ENCODE results near the gene TRAPPC8. TPM values are rescaled to one million over a fixed set of nuclear protein-coding genes. Genes with fewer than 3 reads are reported as not detected.

The TRAPPC8 gene
- total RNA-seq, 1 donor from 2014 or later, result 51.5 TPM

- no peak overlapping the region for H3K27ac ChIP-seq
- H3K79me2 ChIP-seq (ENCODE audit: low read depth), result no peaks in the 10 kb centered on the region
- H3K27me3 ChIP-seq, result no peaks in the 10 kb centered on the region
- H3K4me3 ChIP-seq, result no peak overlapping the region
- H3K36me3 Mint-ChIP-seq, result no peaks in the 10 kb centered on the region
- H3F3A ChIP-seq (ENCODE audit: low read depth), result peaks cover 6% of the 10 kb centered on the region
- H2AFZ ChIP-seq (replicated peaks), result peak overlapping the region; percentile 96
- no peak overlapping the region for H3K9ac ChIP-seq
- H3K4me3 Mint-ChIP-seq, result no peak overlapping the region
- no peak for DNase-seq (ENCODE audit: low spot score)
- H3K4me1 ChIP-seq, result peaks cover 14% of the 10 kb centered on the region
- H3K9me3 ChIP-seq (ENCODE audit: low read depth), result no peaks in the 10 kb centered on the region
- H3K27ac Mint-ChIP-seq, result no peak overlapping the region
- no peaks in the 10 kb centered on the region for H4K20me1 ChIP-seq (ENCODE audit: low read depth)
- no peaks in the 10 kb centered on the region for H3K27me3 Mint-ChIP-seq (ENCODE audit: insufficient read depth, low read depth)
- no peaks in the 10 kb centered on the region for H3K36me3 ChIP-seq
- peaks cover 32% of the 10 kb centered on the region for H3K9me3 Mint-ChIP-seq
- TF ChIP-seq, protein P1, sequence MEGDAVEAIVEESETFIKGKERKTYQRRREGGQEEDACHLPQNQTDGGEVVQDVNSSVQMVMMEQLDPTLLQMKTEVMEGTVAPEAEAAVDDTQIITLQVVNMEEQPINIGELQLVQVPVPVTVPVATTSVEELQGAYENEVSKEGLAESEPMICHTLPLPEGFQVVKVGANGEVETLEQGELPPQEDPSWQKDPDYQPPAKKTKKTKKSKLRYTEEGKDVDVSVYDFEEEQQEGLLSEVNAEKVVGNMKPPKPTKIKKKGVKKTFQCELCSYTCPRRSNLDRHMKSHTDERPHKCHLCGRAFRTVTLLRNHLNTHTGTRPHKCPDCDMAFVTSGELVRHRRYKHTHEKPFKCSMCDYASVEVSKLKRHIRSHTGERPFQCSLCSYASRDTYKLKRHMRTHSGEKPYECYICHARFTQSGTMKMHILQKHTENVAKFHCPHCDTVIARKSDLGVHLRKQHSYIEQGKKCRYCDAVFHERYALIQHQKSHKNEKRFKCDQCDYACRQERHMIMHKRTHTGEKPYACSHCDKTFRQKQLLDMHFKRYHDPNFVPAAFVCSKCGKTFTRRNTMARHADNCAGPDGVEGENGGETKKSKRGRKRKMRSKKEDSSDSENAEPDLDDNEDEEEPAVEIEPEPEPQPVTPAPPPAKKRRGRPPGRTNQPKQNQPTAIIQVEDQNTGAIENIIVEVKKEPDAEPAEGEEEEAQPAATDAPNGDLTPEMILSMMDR (IDR thresholded peaks at IDR 0.05), result no peak
- TF ChIP-seq EZH2phosphoT487 (IDR thresholded peaks at IDR 0.05), result no peak
- no peak for TF ChIP-seq EZH2 (IDR thresholded peaks at IDR 0.05)
- H3K4me1 Mint-ChIP-seq, result no peaks in the 10 kb centered on the region
- H3K4me2 ChIP-seq, result no peak overlapping the region
Observed at GRCh38 chr18:31978616-31979015, 35.7 kb upstream of the TRAPPC8 start.

GRCh38 chr18:31977270-31977872 is 34.4 kb upstream of the TRAPPC8 start:
- no peak overlapping the region for H3K27ac Mint-ChIP-seq
- no peak overlapping the region for H3K4me3 Mint-ChIP-seq
- peaks cover 38% of the 10 kb centered on the region for H3K9me3 Mint-ChIP-seq
- no peaks in the 10 kb centered on the region for H3K36me3 ChIP-seq
- TF ChIP-seq EZH2phosphoT487 (IDR thresholded peaks at IDR 0.05) (no peak), EZH2 (IDR thresholded peaks at IDR 0.05) (no peak)
- TF ChIP-seq, protein P1 (IDR thresholded peaks at IDR 0.05), result peak; percentile 89
- peaks cover 14% of the 10 kb centered on the region for H3K4me1 ChIP-seq
- peak overlapping the region; percentile 96 for H2AFZ ChIP-seq (replicated peaks)
- H3K9ac ChIP-seq, result no peak overlapping the region
- peaks cover 6% of the 10 kb centered on the region for H3F3A ChIP-seq (ENCODE audit: low read depth)
- H3K79me2 ChIP-seq (ENCODE audit: low read depth), result no peaks in the 10 kb centered on the region
- H3K9me3 ChIP-seq (ENCODE audit: low read depth), result no peaks in the 10 kb centered on the region
- no peaks in the 10 kb centered on the region for H3K36me3 Mint-ChIP-seq
- no peaks in the 10 kb centered on the region for H3K27me3 ChIP-seq
- no peak overlapping the region for H3K27ac ChIP-seq
- no peaks in the 10 kb centered on the region for H3K4me1 Mint-ChIP-seq
- no peaks in the 10 kb centered on the region for H3K27me3 Mint-ChIP-seq (ENCODE audit: insufficient read depth, low read depth)
- peak overlapping the region; percentile 24 for H3K4me3 ChIP-seq
- H4K20me1 ChIP-seq (ENCODE audit: low read depth), result no peaks in the 10 kb centered on the region
- peak; percentile 85 for DNase-seq (ENCODE audit: low spot score)
- H3K4me2 ChIP-seq, result peak overlapping the region; percentile 60

GRCh38 chr18:31976242-31976641 is 33.3 kb upstream of the TRAPPC8 start:
- no peak for TF ChIP-seq EZH2phosphoT487 (IDR thresholded peaks at IDR 0.05)
- no peak for TF ChIP-seq EZH2 (IDR thresholded peaks at IDR 0.05)
- TF ChIP-seq, protein P1 (IDR thresholded peaks at IDR 0.05), result no peak
- Mint-ChIP-seq H3K9me3 (peaks cover 38% of the 10 kb centered on the region), H3K36me3 (no peaks in the 10 kb centered on the region), H3K27me3 (ENCODE audit: insufficient read depth, low read depth) (no peaks in the 10 kb centered on the region), H3K4me3 (no peak overlapping the region), H3K4me1 (no peaks in the 10 kb centered on the region), H3K27ac (no peak overlapping the region)
- H3K4me2 ChIP-seq, result no peak overlapping the region
- no peaks in the 10 kb centered on the region for H3K36me3 ChIP-seq
- peak overlapping the region; percentile 96 for H2AFZ ChIP-seq (replicated peaks)
- no peak overlapping the region for H3K4me3 ChIP-seq
- no peak overlapping the region for H3K27ac ChIP-seq
- H3K4me1 ChIP-seq, result peaks cover 14% of the 10 kb centered on the region
- no peak for DNase-seq (ENCODE audit: low spot score)
- peaks cover 6% of the 10 kb centered on the region for H3F3A ChIP-seq (ENCODE audit: low read depth)
- H3K27me3 ChIP-seq, result no peaks in the 10 kb centered on the region
- H4K20me1 ChIP-seq (ENCODE audit: low read depth), result no peaks in the 10 kb centered on the region
- H3K9me3 ChIP-seq (ENCODE audit: low read depth), result no peaks in the 10 kb centered on the region
- no peaks in the 10 kb centered on the region for H3K79me2 ChIP-seq (ENCODE audit: low read depth)
- no peak overlapping the region for H3K9ac ChIP-seq

All from neural progenitor cell (in vitro differentiated cells).